Chondrocyte (in vitro differentiated cells): ENCODE results near the gene WDPCP. TPM values are rescaled to one million over a fixed set of nuclear protein-coding genes. Genes with fewer than 3 reads are reported as not detected.

Experiments
- DNase-seq: peaks from one replicate; pipeline ENCODE4 v3.0.0; 2021; ENCODE audit warnings: mixed read lengths, low spot score
- H3K27ac Mint-ChIP-seq: one replicate; pipeline ENCODE4 v1.8.0; 2021; ENCODE audit warnings: mild to moderate bottlenecking, moderate library complexity, mixed read lengths; ENCODE audit not compliant: unreplicated experiment
- H3K27me3 Mint-ChIP-seq: 2 replicates; pipeline ENCODE4 v1.8.0; 2021; ENCODE audit warnings: low read depth, mixed read lengths
- H3K36me3 Mint-ChIP-seq: 2 replicates; pipeline ENCODE4 v1.8.0; 2021; ENCODE audit warnings: low read depth, mixed read lengths
- H3K4me1 Mint-ChIP-seq: 2 replicates; pipeline ENCODE4 v1.8.0; 2021; ENCODE audit warnings: low read depth, mild to moderate bottlenecking, mixed read lengths
- H3K4me3 Mint-ChIP-seq: one replicate; pipeline ENCODE4 v1.8.0; 2021; ENCODE audit warnings: mild to moderate bottlenecking, moderate library complexity, mixed read lengths; ENCODE audit not compliant: unreplicated experiment
- H3K9me3 Mint-ChIP-seq: 2 replicates; pipeline ENCODE4 v1.8.0; 2021; ENCODE audit warnings: low read depth, mixed read lengths
- CTCF ChIP-seq: fragments of 200-600 bp; sonication (generic); IDR thresholded peaks from 2 replicates; pipeline ENCODE4 v1.5.0; 2021; ENCODE audit warnings: antibody characterized with exemption, mild to moderate bottlenecking, moderate library complexity
- total RNA-seq: library from RNA; stranded (reverse); gene quantifications from 3 replicates; pipeline ENCODE4 v1.2.1, GENCODE V29; 2021

The WDPCP gene
- total RNA-seq, 1 donor from 2014 or later = 8.6 TPM

- no peaks in the 10 kb centered on the region for H3K27me3 Mint-ChIP-seq
Observed at GRCh38 chr2:63522950-63523349, 65.3 kb downstream of the WDPCP start.

GRCh38 chr2:63520793-63521192 lies 67.5 kb downstream of the WDPCP start:
- H3K9me3 Mint-ChIP-seq = peaks cover 43% of the 10 kb centered on the region

More at GRCh38 chr2:63522950-63523349, 65.3 kb downstream of the WDPCP start:
- Mint-ChIP-seq H3K4me3 (no peak overlapping the region), H3K36me3 (peaks cover 16% of the 10 kb centered on the region), H3K27ac (no peak overlapping the region), H3K9me3 (peaks cover 43% of the 10 kb centered on the region), H3K4me1 (no peaks in the 10 kb centered on the region)
- TF ChIP-seq CTCF = no peak
- no peak for DNase-seq

GRCh38 chr2:63514781-63515180 lies 73.5 kb downstream of the WDPCP start:
- Mint-ChIP-seq H3K4me3 (no peak overlapping the region), H3K36me3 (peaks cover 12% of the 10 kb centered on the region), H3K9me3 (peaks cover 18% of the 10 kb centered on the region), H3K4me1 (no peaks in the 10 kb centered on the region), H3K27me3 (no peaks in the 10 kb centered on the region), H3K27ac (no peak overlapping the region)
- no peak for TF ChIP-seq CTCF
- no peak for DNase-seq

More at GRCh38 chr2:63520793-63521192, 67.5 kb downstream of the WDPCP start:
- DNase-seq = no peak
- no peak for TF ChIP-seq CTCF
- Mint-ChIP-seq H3K4me1 (no peaks in the 10 kb centered on the region), H3K36me3 (peaks cover 18% of the 10 kb centered on the region), H3K27me3 (no peaks in the 10 kb centered on the region), H3K4me3 (no peak overlapping the region), H3K27ac (no peak overlapping the region)

GRCh38 chr2:63514237-63514716 lies 74.0 kb downstream of the WDPCP start:
- DNase-seq = no peak
- no peak overlapping the region for H3K4me3 Mint-ChIP-seq
- H3K9me3 Mint-ChIP-seq = peaks cover 20% of the 10 kb centered on the region
- no peak for TF ChIP-seq CTCF
- H3K36me3 Mint-ChIP-seq = peaks cover 13% of the 10 kb centered on the region
- H3K4me1 Mint-ChIP-seq = no peaks in the 10 kb centered on the region
- H3K27me3 Mint-ChIP-seq = no peaks in the 10 kb centered on the region
- H3K27ac Mint-ChIP-seq = no peak overlapping the region

- H3K36me3 Mint-ChIP-seq = peaks cover 19% of the 10 kb centered on the region
- peaks cover 28% of the 10 kb centered on the region for H3K9me3 Mint-ChIP-seq
- no peak for TF ChIP-seq CTCF
- no peak for DNase-seq
- H3K4me3 Mint-ChIP-seq = no peak overlapping the region
- no peaks in the 10 kb centered on the region for H3K27me3 Mint-ChIP-seq
- H3K27ac Mint-ChIP-seq = no peak overlapping the region
- peaks cover 4% of the 10 kb centered on the region for H3K4me1 Mint-ChIP-seq
Observed at GRCh38 chr2:63506320-63506719, 82.0 kb downstream of the WDPCP start.
